Measurements from ENCODE around the gene EYA4.

GRCh38 chr6:133251688-133252087 lies 10.5 kb downstream of the EYA4 start:
- TF ChIP-seq CTCF (IDR thresholded peaks at IDR 0.05): no peak
- TF ChIP-seq MAFK (IDR thresholded peaks at IDR 0.05; ENCODE audit: partially characterized antibody): no peak
